ENCODE results near the gene SLC30A7. TPM values are rescaled to one million over a fixed set of nuclear protein-coding genes. Genes with fewer than 3 reads are reported as not detected.
"Not testable (repeated sequence)": the region's sequence is repeated elsewhere in the genome, so short reads cannot be mapped to it uniquely, and the experiment has no call there.

Gene SLC30A7, protein sequence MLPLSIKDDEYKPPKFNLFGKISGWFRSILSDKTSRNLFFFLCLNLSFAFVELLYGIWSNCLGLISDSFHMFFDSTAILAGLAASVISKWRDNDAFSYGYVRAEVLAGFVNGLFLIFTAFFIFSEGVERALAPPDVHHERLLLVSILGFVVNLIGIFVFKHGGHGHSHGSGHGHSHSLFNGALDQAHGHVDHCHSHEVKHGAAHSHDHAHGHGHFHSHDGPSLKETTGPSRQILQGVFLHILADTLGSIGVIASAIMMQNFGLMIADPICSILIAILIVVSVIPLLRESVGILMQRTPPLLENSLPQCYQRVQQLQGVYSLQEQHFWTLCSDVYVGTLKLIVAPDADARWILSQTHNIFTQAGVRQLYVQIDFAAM
- total RNA-seq (2014; rRNA removed; shearing (Covaris generic)) = 17.6 and 18.4 TPM in 2 replicates

- in situ Hi-C loops (cut with HindIII; ENCODE audit: low sequenced_read_pairs) = no loop called here
- DNase-seq (ENCODE audit: low spot score) = peak; percentile 91
These were observed at the start of gene SLC30A7 for GRCh38 chr1:100895540-100896480. SLC30A7 (plus strand) TSS chr1:100896090; CDS start chr1:100896263, 173 bp downstream.

GRCh38 chr1:100847361-100848082 lies 48.4 kb upstream of the SLC30A7 start:
- DNase-seq (ENCODE audit: low spot score) = no peak
- in situ Hi-C loops (cut with HindIII; ENCODE audit: low sequenced_read_pairs) = no loop called here

- DNase-seq (ENCODE audit: low spot score) = no peak
- in situ Hi-C loops (cut with HindIII; ENCODE audit: low sequenced_read_pairs) = no loop called here
These were observed 44.2 kb upstream of the SLC30A7 start for GRCh38 chr1:100851726-100852125.

DNA sequence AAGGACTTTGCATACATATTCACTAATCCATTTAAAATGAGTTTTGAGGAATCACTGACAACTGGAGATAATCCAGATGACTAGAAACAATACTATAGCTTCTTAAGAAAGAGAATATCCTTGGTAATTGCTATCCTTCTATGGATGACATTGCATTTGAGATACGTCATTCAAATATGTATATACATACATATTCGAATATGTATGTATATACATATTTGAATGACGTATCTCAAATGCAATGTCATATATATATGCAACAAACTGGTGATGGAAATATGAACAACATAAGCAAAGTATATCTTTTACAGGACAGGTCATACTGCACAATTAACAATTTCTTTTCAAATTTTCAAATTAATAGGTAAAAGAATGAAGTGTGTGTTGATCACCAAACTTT lies 42.9 kb upstream of the SLC30A7 start:
- in situ Hi-C loops (cut with HindIII; ENCODE audit: low sequenced_read_pairs) = no loop called here
- no peak for DNase-seq (ENCODE audit: low spot score)

DNA sequence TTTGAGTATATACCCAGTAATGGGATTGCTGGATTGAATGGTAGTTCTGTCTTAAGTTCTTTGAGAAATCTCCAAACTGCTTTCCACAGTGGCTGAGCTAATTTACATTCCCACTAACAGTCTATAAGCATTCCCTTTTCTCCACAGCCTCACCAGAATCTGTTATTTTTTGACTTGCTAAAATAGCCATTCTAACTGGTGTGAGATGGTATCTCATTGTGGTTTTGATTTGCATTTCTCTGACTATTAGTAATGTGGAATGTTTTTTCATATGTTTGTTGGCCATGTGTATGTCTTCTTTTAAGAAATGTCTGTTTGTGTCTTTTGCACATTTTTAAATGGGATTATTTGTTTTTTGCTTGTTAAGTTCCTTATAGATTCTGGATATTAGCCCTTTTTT lies 40.8 kb upstream of the SLC30A7 start:
- DNase-seq (ENCODE audit: low spot score); in situ Hi-C loops (cut with HindIII; ENCODE audit: low sequenced_read_pairs): not testable (repeated sequence)

DNA sequence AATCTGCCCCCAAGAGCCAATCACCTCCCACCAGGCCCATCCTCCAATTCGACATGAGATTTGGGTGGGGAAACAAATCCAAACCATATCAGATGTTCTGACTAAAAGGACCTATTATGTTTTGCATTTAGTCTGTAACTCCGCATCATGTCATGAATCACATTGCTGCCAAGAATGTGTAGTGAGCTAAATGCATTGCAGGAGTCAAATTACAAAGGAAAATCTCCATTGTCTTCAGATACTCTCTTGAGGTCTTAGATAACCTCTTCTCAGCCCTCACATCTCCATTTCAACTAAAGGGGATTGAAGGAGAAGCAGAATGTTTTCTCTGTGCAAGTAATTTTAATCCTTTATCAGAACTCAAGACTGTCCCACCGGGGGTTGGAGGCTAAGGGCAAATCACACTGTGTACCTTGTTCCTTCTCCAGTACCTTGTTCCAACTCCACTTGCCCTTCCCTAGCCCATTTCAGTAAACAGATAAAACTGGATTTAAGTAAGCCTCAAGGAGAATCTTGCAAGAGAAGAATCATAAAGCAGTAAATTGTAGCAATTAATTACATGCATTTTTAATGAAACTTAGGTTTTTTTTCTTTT lies 35.4 kb upstream of the SLC30A7 start:
- in situ Hi-C loops (cut with HindIII; ENCODE audit: low sequenced_read_pairs) = no loop called here
- no peak for DNase-seq (ENCODE audit: low spot score)

DNA sequence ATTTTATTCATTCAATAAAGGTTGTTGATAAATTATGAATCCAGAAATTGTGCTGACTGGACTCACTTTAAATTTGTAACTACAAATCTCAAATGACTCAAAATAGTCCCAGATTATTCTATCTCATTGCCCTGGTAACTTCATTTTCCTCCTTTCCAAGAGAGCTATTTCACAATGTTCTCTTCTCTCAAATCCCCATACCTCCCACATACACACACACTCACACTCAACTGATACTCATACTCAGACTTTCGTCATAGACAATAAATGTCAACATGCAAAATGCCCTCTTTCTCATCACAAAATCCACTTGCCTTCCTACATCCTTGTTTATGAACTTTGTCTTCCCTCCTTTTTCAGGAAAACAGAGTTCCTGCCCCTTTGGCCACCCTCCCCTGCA lies 34.5 kb upstream of the SLC30A7 start:
- in situ Hi-C loops (cut with HindIII; ENCODE audit: low sequenced_read_pairs) = no loop called here
- DNase-seq (ENCODE audit: low spot score) = no peak

DNA sequence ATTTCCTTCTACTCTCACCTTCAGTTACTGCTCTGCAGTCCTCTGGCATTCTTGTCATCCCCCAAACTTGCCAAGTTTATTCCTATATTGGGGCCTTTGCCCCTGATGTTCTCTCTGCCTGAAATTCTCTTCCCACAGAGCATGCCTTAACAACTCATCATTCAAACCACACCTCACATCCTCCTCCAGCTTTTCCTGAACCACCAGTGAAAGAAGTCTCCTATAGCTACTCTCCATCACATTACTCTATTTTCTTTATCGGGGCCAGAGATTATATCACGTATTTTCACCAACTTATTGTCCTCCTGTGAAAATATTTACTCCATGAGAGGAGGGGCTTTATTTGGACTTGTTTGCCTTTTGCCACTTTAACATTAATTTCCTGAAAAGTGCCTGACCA lies 33.3 kb upstream of the SLC30A7 start:
- DNase-seq (ENCODE audit: low spot score) = no peak
- in situ Hi-C loops (cut with HindIII; ENCODE audit: low sequenced_read_pairs) = no loop called here

GRCh38 chr1:100866041-100866900 lies 29.6 kb upstream of the SLC30A7 start:
- peak; percentile 8 for DNase-seq (ENCODE audit: low spot score)
- in situ Hi-C loops (cut with HindIII; ENCODE audit: low sequenced_read_pairs) = no loop called here

DNA sequence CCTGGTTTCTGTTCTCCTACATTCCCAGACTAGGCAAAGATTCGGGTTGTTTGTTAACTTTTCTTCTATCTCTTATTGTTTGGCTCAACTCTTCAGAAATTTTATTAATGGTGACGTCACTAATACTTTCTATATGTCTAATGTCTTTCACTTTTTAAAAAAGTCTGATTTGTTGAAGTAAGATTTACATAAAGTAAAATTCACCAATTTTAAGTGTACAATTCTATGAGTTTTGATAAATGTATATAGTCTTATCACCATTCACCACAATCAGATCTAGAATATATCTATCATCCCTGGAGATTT lies 29.0 kb upstream of the SLC30A7 start:
- in situ Hi-C loops (cut with HindIII; ENCODE audit: low sequenced_read_pairs) = no loop called here
- DNase-seq (ENCODE audit: low spot score) = no peak

- DNase-seq (ENCODE audit: low spot score) = peak; percentile 39
- in situ Hi-C loops (cut with HindIII; ENCODE audit: low sequenced_read_pairs) = no loop called here
These were observed 27.4 kb upstream of the SLC30A7 start for GRCh38 chr1:100868364-100868995.

DNA sequence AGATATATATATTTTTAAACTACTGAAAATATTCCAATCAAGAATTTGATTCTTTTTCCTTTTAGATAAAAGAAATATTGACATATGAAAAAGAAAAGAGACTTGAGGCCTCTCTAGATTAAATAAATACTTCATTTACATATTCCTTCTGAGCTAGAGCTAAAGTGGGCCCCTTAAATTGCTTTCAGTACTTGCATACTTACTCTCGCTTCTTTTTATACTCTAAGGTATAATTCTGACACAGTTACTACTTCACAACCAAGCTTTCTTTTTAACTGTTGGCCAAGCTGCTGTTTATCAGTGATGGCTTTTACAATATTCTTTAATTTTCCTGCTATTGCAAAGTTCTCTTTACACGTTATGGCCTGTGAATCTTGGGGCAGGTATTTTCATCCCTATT lies 25.9 kb upstream of the SLC30A7 start:
- DNase-seq (ENCODE audit: low spot score) = no peak
- in situ Hi-C loops (cut with HindIII; ENCODE audit: low sequenced_read_pairs) = no loop called here

- in situ Hi-C loops (cut with HindIII; ENCODE audit: low sequenced_read_pairs) = no loop called here
- DNase-seq (ENCODE audit: low spot score) = no peak
These were observed 21.5 kb upstream of the SLC30A7 start for GRCh38 chr1:100874433-100874832.

- in situ Hi-C loops (cut with HindIII; ENCODE audit: low sequenced_read_pairs) = no loop called here
- no peak for DNase-seq (ENCODE audit: low spot score)
These were observed 20.7 kb upstream of the SLC30A7 start for GRCh38 chr1:100875228-100875627.

GRCh38 chr1:100876291-100876690 lies 19.6 kb upstream of the SLC30A7 start:
- no peak for DNase-seq (ENCODE audit: low spot score)
- in situ Hi-C loops (cut with HindIII; ENCODE audit: low sequenced_read_pairs) = no loop called here

GRCh38 chr1:100879422-100879821 lies 16.5 kb upstream of the SLC30A7 start:
- in situ Hi-C loops (cut with HindIII; ENCODE audit: low sequenced_read_pairs) = no loop called here
- no peak for DNase-seq (ENCODE audit: low spot score)

DNA sequence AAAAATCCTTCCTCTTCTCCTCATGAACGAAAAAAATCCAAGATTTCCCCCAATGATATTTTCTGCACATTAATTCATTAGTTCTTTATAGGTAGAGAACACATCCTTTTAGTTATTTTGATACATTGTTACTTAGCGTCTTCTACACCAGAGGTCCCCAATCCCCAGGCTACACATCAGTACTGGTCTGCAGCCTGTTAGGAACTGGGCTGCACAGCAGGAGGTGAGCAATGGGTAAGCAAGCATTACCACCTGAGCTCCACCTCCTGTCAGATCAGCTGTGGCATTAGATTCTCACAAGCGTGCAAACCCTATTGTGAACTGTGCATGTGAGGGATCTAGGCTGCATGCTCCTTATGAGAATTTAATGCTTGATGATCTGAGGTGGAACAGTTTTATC lies 14.2 kb upstream of the SLC30A7 start:
- in situ Hi-C loops (cut with HindIII; ENCODE audit: low sequenced_read_pairs) = no loop called here

DNA sequence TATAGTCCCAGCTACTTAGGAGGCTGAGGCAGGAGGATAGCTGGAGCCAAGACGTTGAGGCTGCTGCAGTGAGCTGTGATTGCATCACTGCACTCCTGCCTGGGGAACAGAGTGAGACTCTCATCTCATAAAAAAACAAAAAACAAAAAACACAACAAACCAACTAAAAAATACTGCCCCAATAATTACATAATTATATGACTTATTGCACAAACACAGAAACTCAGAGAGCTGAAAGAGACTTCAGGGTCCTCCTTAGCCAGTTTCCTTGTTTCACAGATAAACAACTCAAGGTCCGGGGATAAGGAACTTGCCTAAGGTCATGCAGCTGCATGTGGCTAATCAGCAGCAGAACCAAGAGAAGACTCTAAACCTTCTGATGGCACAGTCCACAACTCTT lies 13.2 kb upstream of the SLC30A7 start:
- in situ Hi-C loops (cut with HindIII; ENCODE audit: low sequenced_read_pairs) = no loop called here
- DNase-seq (ENCODE audit: low spot score) = no peak

More for the DNA sequence above, 14.2 kb upstream of the SLC30A7 start:
- DNase-seq (ENCODE audit: low spot score) = no peak
